IMR-90 (cell line): Measurements from ENCODE around the gene ZCCHC3. TPM values are rescaled to one million over a fixed set of nuclear protein-coding genes. Genes with fewer than 3 reads are reported as not detected.

ENCODE experiments used
- SMC3 ChIP-seq: fragments of 150-350 bp; IDR thresholded peaks from 2 replicates; pipeline ENCODE4 v1.6.1; 2016; ENCODE audit warnings: low read depth, mild to moderate bottlenecking, antibody characterized with exemption, low read length, moderate library complexity
- polyA plus RNA-seq, 3 experiments: library from polyadenylated mRNA; depleted of rRNA; stranded (reverse); fragments of >200 nt; gene quantifications; 2 replicates each; pipeline ENCODE4 v1.2.3, GENCODE V29; 2012; ENCODE audit warnings: low replicate concordance in 1 of 3
- total RNA-seq: library from RNA; depleted of rRNA; stranded (reverse); fragments of >200 nt; gene quantifications from 2 replicates; pipeline ENCODE4 v1.2.3, GENCODE V29; 2012; rRNA removed

The ZCCHC3 gene
- total and polyA plus RNA-seq, 2 of the 4 experiments (the other 2 are of a cell fraction): 8.2 to 10.9 TPM

DNA sequence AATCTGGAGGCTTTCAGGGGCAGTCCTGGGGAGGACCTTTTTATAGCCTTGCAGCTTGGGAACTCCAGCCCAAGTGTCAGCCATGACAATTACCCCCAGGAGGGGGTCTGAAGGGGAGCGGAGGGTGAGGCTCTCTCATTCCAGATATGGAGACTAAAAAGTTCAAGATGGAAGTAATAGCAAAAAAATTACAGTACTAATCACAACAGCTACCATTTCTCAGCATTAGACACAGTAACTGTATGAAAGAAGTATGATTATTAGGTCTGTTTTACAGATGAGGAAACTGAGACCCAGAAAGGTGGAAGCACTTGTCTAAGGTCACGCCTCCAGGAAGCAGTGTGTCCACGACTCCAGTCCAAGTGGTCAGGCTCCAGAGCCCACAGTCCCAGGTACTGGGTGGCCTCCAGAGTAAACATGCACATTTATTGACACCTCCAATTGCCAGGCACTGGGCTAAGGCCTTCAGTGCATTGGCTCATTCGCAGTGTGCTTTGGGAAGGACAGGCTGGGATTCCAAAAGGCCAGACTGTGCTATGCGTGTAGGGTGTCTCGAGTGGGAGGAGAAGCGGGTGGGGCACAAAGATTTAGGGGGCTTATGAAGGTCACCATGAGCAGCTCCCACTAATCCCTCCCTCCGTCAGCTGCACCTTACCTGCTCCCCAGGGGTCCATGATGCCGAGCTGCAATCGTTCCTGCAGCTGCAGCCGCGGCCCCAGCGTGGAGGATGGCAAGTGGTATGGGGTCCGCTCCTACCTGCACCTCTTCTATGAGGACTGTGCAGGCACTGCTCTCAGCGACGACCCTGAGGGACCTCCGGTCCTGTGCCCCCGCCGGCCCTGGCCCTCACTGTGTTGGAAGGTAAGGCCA is 51.8 kb downstream of the ZCCHC3 start (continued):
- TF ChIP-seq SMC3: no peak

Other genes starting within 250 kb of the ZCCHC3 start
- not detected in 2 replicates for gene DEFB125, start 209.9 kb upstream of the ZCCHC3 start, total RNA-seq
- not detected in 2 replicates for gene DEFB125, start 209.9 kb upstream of the ZCCHC3 start, polyA plus RNA-seq (2012; rRNA removed)
- not detected in 2 replicates for gene DEFB126, start 155.0 kb upstream of the ZCCHC3 start, total RNA-seq
- not detected in 2 replicates for gene DEFB126, start 155.0 kb upstream of the ZCCHC3 start, polyA plus RNA-seq (2012; rRNA removed)
- not detected in 2 replicates for gene DEFB127, start 140.1 kb upstream of the ZCCHC3 start, total RNA-seq
- gene DEFB127, start 140.1 kb upstream of the ZCCHC3 start, polyA plus RNA-seq (2012; rRNA removed): not detected in 2 replicates
- not detected in 2 replicates for gene DEFB128, start 107.9 kb upstream of the ZCCHC3 start, total RNA-seq
- not detected in 2 replicates for gene DEFB128, start 107.9 kb upstream of the ZCCHC3 start, polyA plus RNA-seq (2012; rRNA removed)
- not detected in 2 replicates for gene DEFB129, start 70.3 kb upstream of the ZCCHC3 start, total RNA-seq
- not detected in 2 replicates for gene DEFB129, start 70.3 kb upstream of the ZCCHC3 start, polyA plus RNA-seq (2012; rRNA removed)
- not detected in 2 replicates for gene DEFB132, start 39.8 kb upstream of the ZCCHC3 start, total RNA-seq
- not detected in 2 replicates for gene DEFB132, start 39.8 kb upstream of the ZCCHC3 start, polyA plus RNA-seq (2012; rRNA removed)
- gene C20orf96, start 6.8 kb upstream of the ZCCHC3 start, total RNA-seq: 1.1 and 2.0 TPM in 2 replicates
- 9.4 and 9.8 TPM in 2 replicates for gene C20orf96, start 6.8 kb upstream of the ZCCHC3 start, polyA plus RNA-seq (2012; rRNA removed)
- gene SOX12, start 28.0 kb downstream of the ZCCHC3 start, total RNA-seq: 1.1 TPM in 2 replicates
- 6.2 and 6.4 TPM in 2 replicates for gene SOX12, start 28.0 kb downstream of the ZCCHC3 start, polyA plus RNA-seq (2012; rRNA removed)
- gene NRSN2, start 49.5 kb downstream of the ZCCHC3 start, total RNA-seq: 9.9 and 17.5 TPM in 2 replicates
- gene NRSN2, start 49.5 kb downstream of the ZCCHC3 start, polyA plus RNA-seq (2012; rRNA removed): 75.1 and 101 TPM in 2 replicates
- gene TRIB3, start 83.2 kb downstream of the ZCCHC3 start, total RNA-seq: 15.0 and 18.5 TPM in 2 replicates
- 23.2 and 23.4 TPM in 2 replicates for gene TRIB3, start 83.2 kb downstream of the ZCCHC3 start, polyA plus RNA-seq (2012; rRNA removed)
- 29.2 and 29.9 TPM in 2 replicates for gene RBCK1, start 110.7 kb downstream of the ZCCHC3 start, total RNA-seq
- gene RBCK1, start 110.7 kb downstream of the ZCCHC3 start, polyA plus RNA-seq (2012; rRNA removed): 84.2 and 89.4 TPM in 2 replicates
- 36.7 and 42.8 TPM in 2 replicates for gene TBC1D20, start 165.0 kb downstream of the ZCCHC3 start, total RNA-seq
- gene TBC1D20, start 165.0 kb downstream of the ZCCHC3 start, polyA plus RNA-seq (2012; rRNA removed): 38.2 and 39.1 TPM in 2 replicates
- gene CSNK2A1, start 246.2 kb downstream of the ZCCHC3 start, total RNA-seq: 151 and 193 TPM in 2 replicates
- gene CSNK2A1, start 246.2 kb downstream of the ZCCHC3 start, polyA plus RNA-seq (2012; rRNA removed): 83.8 and 86.3 TPM in 2 replicates